Endothelial cell of umbilical vein (primary cell): ENCODE measurements around the gene CYP11A1. TPM values are rescaled to one million over a fixed set of nuclear protein-coding genes. Genes with fewer than 3 reads are reported as not detected.

ENCODE experiments used
- BruUV-seq: library from RNA; stranded (reverse); fragments of 400-500 nt; replicated peaks from 2 replicates; lab custom pipeline; 2021; lab: Mats Ljungman, UMichigan
- CTCF ChIA-PET: fragments of 300-600, 350-600 bp; sonication (Branson Sonifier 250); formaldehyde crosslinking; loops from one replicate; lab custom pipeline; 2021; ENCODE audit warnings: antibody characterized with exemption, inconsistent platforms; lab: Charles Lee
- POLR2A ChIA-PET: fragments of 300-600, 350-600 bp; sonication (Branson Sonifier 250); formaldehyde crosslinking; loops from one replicate; lab custom pipeline; 2021; ENCODE audit warnings: antibody characterized with exemption, inconsistent platforms; lab: Charles Lee
- DNase-seq: peaks from one replicate; pipeline ENCODE4 v3.0.0-alpha.2; 2011; ENCODE audit warnings: low read depth, low spot score
- FAIRE-seq: peaks from 2 replicates; lab custom pipeline; 2011; peaks lifted over from hg19 to GRCh38; lab: Jason Lieb, UNC
- H2AFZ ChIP-seq: 2 replicates; pipeline ENCODE4 v1.6.0; 2012; ENCODE audit warnings: low read depth, low read length, control low read depth, inconsistent platforms
- H3K27ac ChIP-seq: 2 replicates; pipeline ENCODE4 v1.5.1; 2011; ENCODE audit warnings: low read depth, mild to moderate bottlenecking, control low read depth, low read length, moderate library complexity; ENCODE audit not compliant: insufficient read depth
- H3K27me3 ChIP-seq, 2 experiments: 2 replicates each; pipeline versions ENCODE4 v1.6.0 to v1.6.1; 2011; ENCODE audit warnings: low read length in 2 of 2, mixed read lengths in 1 of 2; ENCODE audit not compliant: control insufficient read depth in 2 of 2, insufficient read depth in 2 of 2
- H3K36me3 ChIP-seq, 2 experiments: 2 replicates in 1 of 2; 3 replicates in 1 of 2; pipeline ENCODE4 v1.5.1; 2011; ENCODE audit warnings: low read length in 2 of 2, mild to moderate bottlenecking in 1 of 2, moderate library complexity in 1 of 2; ENCODE audit not compliant: control insufficient read depth in 2 of 2, insufficient read depth in 2 of 2; ENCODE audit errors: extremely low read depth in 1 of 2
- H3K4me1 ChIP-seq: 3 replicates; pipeline ENCODE4 v1.5.1; 2011; ENCODE audit warnings: mild to moderate bottlenecking, low read length; ENCODE audit not compliant: control insufficient read depth, insufficient read depth; ENCODE audit errors: extremely low read depth
- H3K4me2 ChIP-seq: 2 replicates; pipeline ENCODE4 v1.6.1; 2011; ENCODE audit warnings: low read length, control low read depth, mixed read lengths; ENCODE audit not compliant: insufficient read depth
- H3K4me3 ChIP-seq, 3 experiments: fragments of 200-600 bp in 1 of 3; sonication (generic), shearing (Covaris generic) in 1 of 3; replicated peaks in 1 of 3; 2 replicates each; pipeline ENCODE4 v1.5.1; 2011 to 2016; ENCODE audit warnings: control low read depth in 3 of 3, low read length in 3 of 3, mild to moderate bottlenecking in 2 of 3, inconsistent platforms in 1 of 3, low read depth in 1 of 3, moderate library complexity in 1 of 3; ENCODE audit not compliant: insufficient read depth in 1 of 3
- H3K79me2 ChIP-seq: 2 replicates; pipeline ENCODE4 v1.6.0; 2012; ENCODE audit warnings: low read length, inconsistent platforms; ENCODE audit not compliant: control insufficient read depth, insufficient read depth
- H3K9ac ChIP-seq: replicated peaks from 2 replicates; pipeline ENCODE3; 2011; ENCODE audit warnings: low read length, control low read depth; ENCODE audit not compliant: insufficient read depth; ENCODE audit errors: extremely low read depth
- H3K9me1 ChIP-seq: replicated peaks from 3 replicates; pipeline ENCODE4 v1.6.0; 2011; ENCODE audit warnings: mild to moderate bottlenecking, low read length; ENCODE audit not compliant: control insufficient read depth, insufficient read depth; ENCODE audit errors: extremely low read depth
- H3K9me3 ChIP-seq: replicated peaks from 2 replicates; pipeline ENCODE4 v1.5.1; 2012; ENCODE audit warnings: low read length, inconsistent platforms; ENCODE audit not compliant: control insufficient read depth, insufficient read depth
- H4K20me1 ChIP-seq: replicated peaks from 2 replicates; pipeline ENCODE3; 2011; ENCODE audit warnings: mild to moderate bottlenecking, low read length; ENCODE audit not compliant: control insufficient read depth, insufficient read depth; ENCODE audit errors: extremely low read depth
- CTCF ChIP-seq, 2 donors: IDR thresholded peaks; 1 replicate in 1 of 2; 2 replicates in 1 of 2; pipeline ENCODE4 v1.5.1; 2011; ENCODE audit warnings: low read length in 2 of 2, mild to moderate bottlenecking in 2 of 2, moderate library complexity in 2 of 2, control low read depth in 1 of 2, inconsistent platforms in 1 of 2, low read depth in 1 of 2; ENCODE audit not compliant: insufficient read depth in 1 of 2; ENCODE audit errors: extremely low read depth in 1 of 2
- EZH2 ChIP-seq: IDR thresholded peaks from 2 replicates; pipeline ENCODE4 v1.6.1; 2012; ENCODE audit warnings: borderline replicate concordance, low read depth, mild to moderate bottlenecking, moderate library complexity, low read length, inconsistent platforms; ENCODE audit not compliant: severe bottlenecking
- FOS ChIP-seq: IDR thresholded peaks from 2 replicates; pipeline ENCODE4 v1.6.1; 2011; ENCODE audit warnings: mild to moderate bottlenecking, low read length, moderate library complexity, borderline replicate concordance; ENCODE audit not compliant: insufficient read depth
- GATA2 ChIP-seq: IDR thresholded peaks from 2 replicates; pipeline ENCODE4 v1.7.0; 2011; ENCODE audit warnings: low read depth, mild to moderate bottlenecking, moderate library complexity, mixed read lengths, low read length; ENCODE audit not compliant: insufficient read length, insufficient read depth
- JUN ChIP-seq: IDR thresholded peaks from 2 replicates; pipeline ENCODE4 v1.6.1; 2011; ENCODE audit warnings: borderline replicate concordance, low read depth; ENCODE audit not compliant: insufficient read length, insufficient read depth
- MAX ChIP-seq: IDR thresholded peaks from 2 replicates; pipeline ENCODE4 v1.6.1; 2011; ENCODE audit not compliant: insufficient read depth, insufficient read length
- MYC ChIP-seq: IDR thresholded peaks from one replicate; pipeline ENCODE4 v1.6.1; 2011; ENCODE audit warnings: mild to moderate bottlenecking, low read depth, low read length
- POLR2A ChIP-seq: IDR thresholded peaks from 2 replicates; pipeline ENCODE4 v1.6.1; 2012; ENCODE audit warnings: low read depth, mild to moderate bottlenecking, control low read depth, low read length
- POLR2AphosphoS5 ChIP-seq: IDR thresholded peaks from 2 replicates; pipeline ENCODE4 v1.6.1; 2012; ENCODE audit warnings: low read depth, mild to moderate bottlenecking, control low read depth, low read length, moderate library complexity; ENCODE audit not compliant: insufficient read depth
- dilution Hi-C: fragments of 300-500 bp; cut with MboI; formaldehyde crosslinking; loops from one replicate; pipeline ENCODE4 v1.15.0; 2019; ENCODE audit warnings: low sequenced_read_pairs; ENCODE audit not compliant: extremely low pct_ligation_motif_present
- intact Hi-C: fragments of 100-400 bp; cut with micrococcal nuclease; formaldehyde crosslinking; loops from one replicate; pipeline ENCODE4 v1.10.0; 2022
- polyA plus RNA-seq, 4 experiments: library from polyadenylated mRNA; depleted of rRNA in 3 of 4; stranded (reverse) in 3 of 4; unstranded in 1 of 4; fragments of >200 nt; gene quantifications; 2 replicates each; pipeline versions ENCODE4 v1.2.1 to v1.2.3, GENCODE V29; 2011 to 2012; ENCODE audit warnings: missing spikeins in 1 of 4
- total RNA-seq: library from RNA; stranded (reverse); gene quantifications from 2 replicates; pipeline ENCODE4 v1.2.3, GENCODE V29; 2021

Gene CYP11A1
- total and polyA plus RNA-seq, 2 donors (not counting 3 experiments of a cell fraction or from before 2014, with no cell fraction given) = 0.08 TPM; not detected in 1

GRCh38 chr15:74386496-74387140, 19.2 kb upstream of the CYP11A1 start:
- POLR2A ChIA-PET = interaction anchor here (0.8 kb wide), 1 partner anchor 45 kb away, joined by 3 read pairs; no protein-coding TSS in a partner anchor
- H3K27me3 ChIP-seq = no peaks in the 10 kb centered on the region
- H3K79me2 ChIP-seq = no peaks in the 10 kb centered on the region
- no peaks in the 10 kb centered on the region for H3K9me3 ChIP-seq
- no peaks in the 10 kb centered on the region for H3K36me3 ChIP-seq
- no peak overlapping the region for H3K27ac ChIP-seq
- BruUV-seq = no TSS peak
- no peak overlapping the region for H3K4me2 ChIP-seq
- no peak overlapping the region for H3K4me3 ChIP-seq
- CTCF ChIA-PET = interaction anchor here (1.5 to 13.9 kb wide), 2 partner anchors 46 to 54 kb away, joined by 7 to 313 read pairs; no protein-coding TSS in a partner anchor
- FAIRE-seq (no peak), DNase-seq (no peak)
- TF ChIP-seq JUN = no peak
- TF ChIP-seq CTCF (IDR thresholded peaks at IDR 0.05; ENCODE audit: extremely low read depth in 1 of 2, insufficient read depth in 1 of 2, low read depth in 1 of 2, low read length in 2 of 2) = no peak
- TF ChIP-seq MAX = no peak
- no peak for TF ChIP-seq EZH2
- no peak for TF ChIP-seq MYC
- TF ChIP-seq GATA2 = no peak
- TF ChIP-seq FOS = no peak
- no peak for TF ChIP-seq POLR2AphosphoS5
- no peak for TF ChIP-seq POLR2A
- H3K9ac ChIP-seq = no peak overlapping the region
- dilution Hi-C loops (no loop called here), intact Hi-C loops (no loop called here)
- no peaks in the 10 kb centered on the region for H4K20me1 ChIP-seq
- no peak overlapping the region for H2AFZ ChIP-seq
- no peaks in the 10 kb centered on the region for H3K9me1 ChIP-seq
- H3K4me1 ChIP-seq = peaks cover 28% of the 10 kb centered on the region
